Stimulated activated CD4-positive, alpha-beta T cell treated with anti-CD3 and anti-CD28 coated beads, Interleukin-2, amount 100 ng/mL, for 48 hours (primary cell): ENCODE data around the gene SIRPB2.

Source experiments
- DNase-seq, 2 donors: peaks; one replicate each; pipeline ENCODE4 v3.0.0-alpha.2; 2020

Gene SIRPB2

GRCh38 chr20:1469925-1470571, 21.2 kb downstream of the SIRPB2 start:
- DNase-seq = no peak

DNA sequence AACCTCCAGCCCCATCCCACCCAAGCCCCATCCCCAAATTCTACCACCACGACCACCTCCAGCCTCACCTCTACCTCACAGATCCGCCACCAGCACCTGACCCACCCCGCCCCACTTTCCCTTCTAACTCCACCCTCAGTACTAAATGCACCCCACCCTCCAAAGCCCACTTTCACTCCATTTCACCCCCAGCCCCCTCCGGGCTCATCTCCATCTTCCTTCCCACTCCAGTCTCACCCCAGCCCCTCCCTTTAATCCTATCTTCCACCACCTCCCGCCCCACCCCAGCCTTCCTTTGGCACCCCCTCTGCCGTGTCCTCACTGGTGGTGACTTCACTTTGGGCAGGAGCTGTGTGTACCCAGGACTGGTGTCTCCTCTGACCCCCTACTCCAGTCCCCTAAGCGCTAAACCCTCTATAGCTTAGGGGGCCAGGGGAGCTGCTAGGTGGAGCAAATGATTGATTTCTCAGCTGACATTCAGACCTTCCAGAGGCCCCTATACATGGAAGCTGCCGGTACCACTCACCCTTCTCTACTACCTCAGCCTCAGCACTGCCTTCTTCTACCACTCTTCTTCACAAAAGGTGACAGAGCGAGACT, 21.8 kb downstream of the SIRPB2 start:
- no peak for DNase-seq

DNA sequence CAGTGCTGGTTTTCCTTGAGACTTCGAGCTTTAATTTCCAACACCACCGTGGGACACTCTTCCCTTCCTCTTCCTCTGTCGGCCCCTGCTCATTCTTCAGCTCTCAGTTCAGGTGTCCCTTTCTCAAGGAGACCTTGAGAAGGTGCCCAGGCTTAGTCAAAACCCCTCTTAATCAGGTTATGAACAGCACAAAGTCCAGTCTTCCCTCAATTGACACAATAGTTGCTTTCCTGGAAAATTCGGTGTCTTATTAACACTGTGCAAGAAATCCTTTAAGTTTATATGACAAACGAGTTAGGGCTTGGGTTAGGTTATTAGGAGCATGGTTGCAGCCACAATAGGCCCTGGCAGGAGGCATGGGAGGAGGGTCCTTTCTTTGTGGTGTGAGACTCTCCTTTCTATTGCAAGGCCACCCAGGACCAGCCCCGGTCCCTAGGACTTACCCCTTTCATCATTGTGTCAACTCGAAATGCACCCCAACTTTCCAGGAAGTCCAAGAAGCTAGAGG, 23.0 kb downstream of the SIRPB2 start:
- no peak for DNase-seq

DNA sequence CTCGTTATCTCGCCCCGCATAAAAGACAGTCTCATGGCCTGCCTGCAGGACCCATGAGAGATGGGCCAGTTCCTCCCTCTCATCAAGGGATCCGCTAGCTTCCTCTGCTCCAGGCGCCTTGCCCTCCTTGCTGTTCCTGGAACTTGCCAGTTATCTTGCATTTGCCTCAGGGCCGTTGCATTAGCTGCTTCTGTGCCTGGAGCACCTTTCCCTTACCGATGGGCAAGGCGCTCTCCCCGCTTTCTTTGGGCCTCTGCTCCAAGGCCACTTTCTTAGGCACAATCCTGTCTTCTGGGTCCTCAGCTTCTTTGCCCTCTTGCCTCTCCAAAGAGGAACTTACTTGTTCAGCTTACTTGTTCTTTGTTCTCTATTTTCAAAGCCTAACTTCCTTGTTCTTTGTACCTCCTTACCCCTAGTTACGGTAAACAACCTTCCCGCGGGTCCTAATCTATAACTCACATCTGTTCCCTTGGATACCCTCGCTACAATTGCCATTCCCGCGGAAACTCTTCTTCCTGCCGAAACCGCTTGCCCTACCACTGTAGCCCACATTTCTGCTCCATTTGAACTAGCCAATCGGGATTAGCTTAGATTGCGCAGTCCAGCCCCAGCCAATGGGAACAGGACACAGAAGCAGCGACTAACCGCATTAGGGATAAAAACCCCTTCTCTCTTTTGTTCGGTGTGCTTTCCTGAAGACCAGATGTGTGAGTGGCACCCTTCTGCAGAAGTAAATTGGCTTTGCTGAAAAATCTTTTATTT, 23.7 kb downstream of the SIRPB2 start:
- DNase-seq = no peak

DNA sequence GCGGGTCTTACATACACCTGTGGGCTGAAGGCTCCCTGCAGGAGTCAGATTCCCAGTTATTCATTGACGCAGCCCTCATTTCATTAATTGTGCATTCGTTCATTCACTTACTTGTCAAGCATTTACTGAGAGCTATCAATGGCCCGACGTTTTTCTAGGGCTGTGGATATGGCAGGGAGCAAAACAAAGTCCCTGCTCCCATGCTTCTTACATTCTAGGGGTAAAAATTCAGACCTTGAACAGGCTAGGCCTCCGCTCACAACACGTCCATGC, 24.2 kb downstream of the SIRPB2 start:
- no peak for DNase-seq

DNA sequence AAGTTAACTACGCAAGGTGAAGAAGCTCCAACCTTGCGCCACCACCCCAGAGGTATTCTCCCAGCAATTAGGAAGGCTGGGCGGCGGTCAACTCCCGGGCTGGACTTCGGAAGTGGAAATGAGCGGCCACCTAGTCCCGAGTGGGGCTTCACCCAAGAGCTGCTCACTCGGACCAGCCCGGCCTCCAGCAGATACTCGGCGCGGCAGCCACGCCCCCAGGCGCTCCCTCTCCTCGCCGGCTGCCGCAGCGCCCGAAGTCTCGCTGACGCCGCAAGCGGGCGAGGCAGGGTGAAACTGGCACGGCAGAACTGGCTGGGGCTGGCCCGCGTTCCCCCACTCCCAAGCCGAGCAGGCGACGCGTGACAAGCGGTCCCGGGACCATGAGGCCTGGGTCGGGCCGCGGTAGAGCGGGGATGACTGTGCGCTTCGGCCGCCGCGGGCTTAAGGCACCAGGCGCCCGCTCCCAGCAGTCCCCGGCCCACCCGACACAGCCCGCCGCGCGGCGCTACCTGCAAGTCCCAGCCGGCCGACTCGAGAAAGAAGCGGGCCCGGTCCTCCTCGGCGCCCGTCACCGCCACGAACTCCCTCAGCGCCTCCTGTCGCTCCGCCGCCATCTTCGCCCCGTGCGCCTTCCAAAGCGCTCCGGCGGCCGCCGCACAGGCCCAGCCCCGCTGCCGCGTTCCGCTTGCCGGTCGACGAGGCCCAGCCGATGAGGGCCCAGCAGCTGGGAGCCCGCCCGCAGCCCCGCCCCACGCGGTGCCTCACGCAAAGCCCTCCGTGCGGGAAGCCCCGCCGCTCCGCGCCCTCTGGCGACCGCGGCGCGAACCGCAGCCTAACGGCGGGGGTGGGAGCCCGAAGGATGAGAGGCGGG, 24.8 kb downstream of the SIRPB2 start, which contains the start of gene NSFL1C:
Gene NSFL1C, minus strand, starts transcription at position 639 of the 871 bp plus-strand sequence. Its CDS starts 25 bp downstream, at position 614.
- peak; percentile 96 to 99 for DNase-seq

GRCh38 chr20:1465470-1466210, 25.6 kb downstream of the SIRPB2 start:
- DNase-seq = no peak

DNA sequence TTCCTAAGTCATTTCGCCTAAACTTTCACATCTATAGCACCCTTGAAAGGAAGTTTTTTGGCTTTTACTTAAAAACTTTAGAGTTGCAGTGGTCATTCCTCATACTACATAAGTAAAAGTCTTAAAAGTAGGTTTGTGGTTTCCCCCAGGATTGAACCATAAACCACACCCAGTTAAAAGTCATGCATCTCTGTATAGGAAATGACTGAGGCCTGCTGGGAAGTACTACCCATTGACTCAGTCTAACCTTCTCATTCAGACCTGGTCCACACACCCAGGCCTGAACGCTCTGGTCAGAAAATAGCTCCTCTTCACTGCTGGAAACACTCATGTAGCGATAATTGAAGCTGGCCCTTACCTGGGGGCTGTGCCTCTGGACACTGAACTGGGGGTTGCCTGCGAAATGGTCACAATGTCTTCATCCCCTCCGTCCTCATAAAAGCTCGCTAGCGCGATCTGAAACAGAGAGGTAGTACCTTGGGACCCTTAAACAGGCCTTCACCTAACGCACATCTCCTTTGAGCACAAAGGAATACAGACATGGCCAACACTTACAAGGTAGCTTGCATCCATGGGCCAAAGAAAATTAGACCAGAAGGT, 27.1 kb downstream of the SIRPB2 start:
- no peak for DNase-seq

DNA sequence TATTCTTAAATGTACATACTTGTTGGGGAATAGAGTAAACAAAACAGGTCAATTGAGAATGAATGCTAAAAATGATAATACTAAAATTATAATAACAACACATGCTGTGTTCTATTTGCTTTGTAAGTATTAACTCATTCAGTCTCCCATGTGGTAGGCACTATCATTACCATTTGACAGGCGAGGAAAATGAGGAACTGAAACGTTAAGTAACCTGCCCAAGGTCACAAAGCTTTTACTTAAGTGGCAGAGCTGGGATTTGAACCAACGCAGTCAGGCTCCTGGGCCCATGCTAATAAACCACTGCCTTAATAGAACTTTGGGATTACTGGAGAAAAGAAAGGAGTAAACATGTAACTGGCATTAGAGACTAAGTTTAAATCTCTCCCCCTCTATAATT, 28.4 kb downstream of the SIRPB2 start:
- no peak for DNase-seq

DNA sequence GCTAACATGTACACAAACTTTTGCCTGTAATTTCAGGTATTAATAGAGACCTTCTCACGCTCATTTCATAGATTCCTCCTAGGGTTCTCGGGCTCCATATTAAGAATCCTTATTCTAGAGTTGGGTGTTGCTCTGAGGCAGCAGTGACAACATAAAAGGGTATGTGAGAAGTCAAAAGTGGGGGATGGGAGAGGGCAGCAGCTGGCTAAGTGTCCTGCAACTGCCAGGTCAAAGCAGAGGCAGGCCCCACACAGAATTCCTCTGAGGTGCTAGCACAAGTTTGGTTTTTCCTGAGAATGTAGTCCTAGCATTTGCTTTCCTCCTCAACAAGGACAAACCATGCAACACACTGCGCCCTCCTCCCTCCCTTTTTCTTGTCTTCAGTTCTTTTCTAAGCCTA, 29.2 kb downstream of the SIRPB2 start:
- no peak for DNase-seq

DNA sequence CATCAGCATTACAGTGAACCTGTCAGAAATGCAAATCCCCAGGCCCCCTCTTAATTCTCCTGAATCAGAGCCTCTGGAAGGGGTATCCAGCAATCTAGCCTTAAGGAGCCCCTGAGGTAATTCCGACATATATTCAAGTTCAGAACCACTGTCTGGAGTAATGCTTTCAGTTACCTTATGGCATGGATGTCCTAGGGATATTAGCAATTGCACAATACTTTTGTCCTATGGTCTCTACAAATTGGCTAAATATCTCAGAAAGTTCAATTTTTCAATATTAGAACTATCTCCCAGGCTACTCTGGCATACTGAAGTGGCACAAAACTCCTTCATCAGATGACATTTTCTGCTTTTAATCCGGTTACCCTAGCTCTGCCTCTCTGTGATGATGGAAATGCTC, 30.9 kb downstream of the SIRPB2 start:
- no peak for DNase-seq

DNA sequence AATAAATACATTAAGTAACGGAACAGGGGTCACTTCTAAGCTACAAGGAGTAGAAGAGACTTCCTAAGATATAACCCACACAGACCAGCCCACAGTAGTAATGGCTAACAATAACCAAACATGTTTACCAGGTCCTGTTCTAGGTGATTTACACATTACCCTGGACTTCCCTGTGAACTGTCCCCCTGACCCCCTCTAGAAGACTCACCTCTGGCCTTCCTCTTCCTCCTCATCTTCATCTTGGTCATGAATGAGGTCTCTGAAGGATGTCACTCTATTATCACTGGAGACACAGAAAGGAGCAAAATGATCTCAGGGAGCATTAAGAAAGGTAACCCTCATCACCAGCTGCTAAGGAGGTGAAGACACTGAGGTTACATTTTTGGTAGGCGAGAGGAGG, 33.2 kb downstream of the SIRPB2 start:
- no peak for DNase-seq

DNA sequence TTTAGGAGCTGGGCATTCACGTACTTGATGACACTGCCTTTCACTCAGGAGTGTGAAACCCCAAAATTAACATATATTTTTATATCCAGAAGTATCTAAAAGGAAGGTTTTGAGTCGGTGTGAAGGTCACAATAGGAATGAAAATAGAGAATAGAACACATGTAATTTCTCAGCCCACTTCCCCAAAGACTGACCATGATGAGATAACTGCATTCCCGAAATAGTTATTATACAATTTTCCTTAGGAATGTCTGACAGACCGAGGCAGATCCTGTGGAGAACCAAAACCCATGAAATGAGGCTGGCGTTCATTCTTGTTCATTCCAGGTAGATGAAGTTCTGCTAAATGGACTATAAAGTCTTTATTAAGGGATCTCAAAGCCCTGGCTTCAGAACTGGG, 34.9 kb downstream of the SIRPB2 start:
- no peak for DNase-seq

DNA sequence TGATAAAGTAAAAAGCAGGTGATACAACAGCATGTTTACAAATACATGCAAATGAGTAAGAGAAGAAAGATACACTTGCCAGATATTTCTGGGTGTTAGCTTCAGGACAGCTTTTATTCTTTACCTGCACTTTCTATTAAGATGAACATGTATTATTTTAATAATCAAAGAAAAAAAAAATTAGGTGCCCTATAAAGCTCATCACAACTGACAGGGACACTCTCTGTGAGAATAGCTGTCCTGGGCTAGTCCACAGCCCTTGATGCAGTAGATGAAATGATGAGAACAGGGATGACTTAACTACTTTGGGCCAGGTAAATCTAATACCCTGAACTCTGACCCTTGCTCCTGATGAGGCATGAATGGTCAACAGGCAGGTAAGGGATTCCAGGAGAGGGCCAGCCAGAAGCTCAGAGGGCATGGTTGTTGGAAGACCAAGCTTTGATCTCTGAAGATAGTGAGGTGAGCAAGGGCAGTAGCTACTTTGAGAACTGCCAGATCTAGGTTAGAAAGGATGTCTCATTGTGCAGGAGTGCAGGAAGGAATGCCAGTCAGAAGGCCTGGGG, 40.2 kb downstream of the SIRPB2 start:
- DNase-seq = no peak

- DNase-seq = no peak
These were observed 41.9 kb downstream of the SIRPB2 start for GRCh38 chr20:1449370-1449769.

GRCh38 chr20:1448081-1448620, 43.1 kb downstream of the SIRPB2 start:
- no peak for DNase-seq

- DNase-seq = no peak
These were observed 44.7 kb downstream of the SIRPB2 start for GRCh38 chr20:1446536-1446935.

DNA sequence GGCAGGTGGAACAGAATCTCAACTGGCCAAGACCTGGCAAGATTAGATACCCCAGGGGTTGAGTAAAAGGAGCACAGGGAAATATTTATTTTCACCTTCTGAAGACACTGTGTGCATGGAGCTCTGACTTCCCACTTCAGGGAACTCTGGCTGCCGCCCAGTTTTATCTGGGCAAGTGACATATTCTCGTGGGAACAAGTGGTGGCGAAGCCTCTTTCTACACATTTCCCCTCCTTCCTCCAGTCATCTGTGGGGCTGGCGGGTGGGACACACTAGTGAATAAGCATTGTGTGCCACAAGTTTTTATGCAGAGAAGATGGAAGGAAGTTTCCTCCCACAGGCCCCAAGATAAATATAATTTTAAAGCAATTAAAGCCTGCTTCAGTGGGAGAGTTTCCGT, 48.1 kb downstream of the SIRPB2 start:
- DNase-seq = no peak

GRCh38 chr20:1442304-1442703, 48.9 kb downstream of the SIRPB2 start:
- DNase-seq = no peak

GRCh38 chr20:1441133-1441532, 50.1 kb downstream of the SIRPB2 start:
- no peak for DNase-seq

- no peak for DNase-seq
These were observed 51.2 kb downstream of the SIRPB2 start for GRCh38 chr20:1440024-1440423.
